T-helper 1 cell treated with Interleukin-12 subunit alpha and Interleukin-12 subunit beta and Interleukin-4 antibody, amounts not matched to agents 30 μg/mL and 1 μg/mL, for 36 hours (primary cell): ENCODE results near the gene ETHE1.

Source experiments
- H3K27ac Mint-ChIP-seq: one replicate; pipeline ENCODE4 v1.8.0; 2021; ENCODE audit warnings: mild to moderate bottlenecking, mixed read lengths
- H3K27me3 Mint-ChIP-seq: one replicate; pipeline ENCODE4 v1.8.0; 2021; ENCODE audit warnings: low read depth, mixed read lengths
- H3K36me3 Mint-ChIP-seq: one replicate; pipeline ENCODE4 v1.8.0; 2021; ENCODE audit warnings: low read depth, mixed read lengths
- H3K4me1 Mint-ChIP-seq: one replicate; pipeline ENCODE4 v1.8.0; 2021; ENCODE audit warnings: low read depth, mixed read lengths
- H3K4me3 Mint-ChIP-seq: one replicate; pipeline ENCODE4 v1.8.0; 2021; ENCODE audit warnings: mild to moderate bottlenecking, moderate library complexity, mixed read lengths
- H3K9me3 Mint-ChIP-seq: one replicate; pipeline ENCODE4 v1.8.0; 2021; ENCODE audit warnings: mixed read lengths

ETHE1 gene

DNA sequence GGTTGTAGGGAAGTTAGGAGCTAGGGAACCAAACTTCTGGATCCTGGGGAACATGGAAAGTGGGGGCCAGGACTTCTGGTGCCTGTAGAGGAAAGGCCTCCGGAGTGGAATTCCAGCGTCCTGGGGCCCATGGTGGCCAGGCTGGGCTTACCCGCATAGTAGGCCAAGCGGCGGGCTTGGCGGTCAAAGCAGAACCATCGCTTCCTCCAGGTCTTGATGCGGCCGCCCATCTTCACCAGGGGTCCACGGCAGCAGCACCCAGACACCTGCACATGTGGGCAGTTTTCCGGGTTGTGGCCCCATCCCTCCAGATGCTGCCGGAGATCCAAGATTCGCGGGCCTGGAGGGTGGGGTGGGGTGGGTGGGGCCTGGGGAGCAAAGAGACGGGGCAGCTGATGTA is 47.8 kb downstream of the ETHE1 start:
- H3K9me3 Mint-ChIP-seq, result no peaks in the 10 kb centered on the region
- peaks cover 7% of the 10 kb centered on the region for H3K36me3 Mint-ChIP-seq
- H3K27me3 Mint-ChIP-seq, result no peaks in the 10 kb centered on the region
- H3K27ac Mint-ChIP-seq, result no peak overlapping the region
- peaks cover 7% of the 10 kb centered on the region for H3K4me1 Mint-ChIP-seq
- H3K4me3 Mint-ChIP-seq, result no peak overlapping the region

DNA sequence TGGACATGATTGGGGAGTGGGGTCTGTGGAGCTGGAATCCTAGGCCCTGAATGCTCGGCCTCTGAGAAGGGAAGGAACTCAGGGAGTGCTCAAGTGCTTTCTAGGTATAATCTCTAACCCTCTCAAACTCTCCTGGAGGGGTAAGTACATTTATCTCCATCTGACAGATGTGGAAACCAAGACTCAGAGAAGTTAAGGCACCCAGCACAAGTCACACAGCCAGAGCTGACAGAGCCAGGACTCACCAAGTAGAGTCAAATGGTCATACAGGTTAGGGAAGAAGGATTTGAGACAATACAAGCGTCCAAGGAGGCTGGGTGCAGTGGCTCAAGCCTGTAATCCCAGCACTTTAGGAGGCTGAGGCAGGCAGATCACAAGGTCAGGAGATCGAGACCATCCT is 48.7 kb downstream of the ETHE1 start:
- Mint-ChIP-seq H3K4me1 (peaks cover 7% of the 10 kb centered on the region), H3K27ac (no peak overlapping the region), H3K9me3 (no peaks in the 10 kb centered on the region), H3K36me3 (peaks cover 9% of the 10 kb centered on the region), H3K27me3 (no peaks in the 10 kb centered on the region), H3K4me3 (no peak overlapping the region)

DNA sequence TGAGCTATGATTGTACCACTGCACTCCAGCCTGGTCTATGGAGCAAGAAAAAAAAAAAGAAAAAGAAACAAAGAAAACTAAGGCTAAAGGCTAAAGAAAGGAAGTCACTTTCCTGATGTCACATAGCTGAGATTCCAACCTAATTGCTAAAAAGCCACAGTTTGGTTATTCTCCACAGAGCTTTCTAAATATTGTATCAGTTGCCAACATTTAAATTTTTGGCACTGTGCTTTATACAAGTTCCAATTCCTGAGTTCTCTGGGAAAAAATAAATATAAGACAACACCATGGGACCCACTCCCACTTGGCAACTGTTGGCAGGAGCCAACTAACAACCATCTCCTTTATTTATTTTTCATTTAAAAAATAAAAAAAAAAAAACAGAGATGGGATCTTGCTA is 50.4 kb downstream of the ETHE1 start:
- no peaks in the 10 kb centered on the region for H3K9me3 Mint-ChIP-seq
- H3K27ac Mint-ChIP-seq, result no peak overlapping the region
- H3K4me3 Mint-ChIP-seq, result no peak overlapping the region
- H3K36me3 Mint-ChIP-seq, result peaks cover 9% of the 10 kb centered on the region
- H3K27me3 Mint-ChIP-seq, result no peaks in the 10 kb centered on the region
- peaks cover 7% of the 10 kb centered on the region for H3K4me1 Mint-ChIP-seq

DNA sequence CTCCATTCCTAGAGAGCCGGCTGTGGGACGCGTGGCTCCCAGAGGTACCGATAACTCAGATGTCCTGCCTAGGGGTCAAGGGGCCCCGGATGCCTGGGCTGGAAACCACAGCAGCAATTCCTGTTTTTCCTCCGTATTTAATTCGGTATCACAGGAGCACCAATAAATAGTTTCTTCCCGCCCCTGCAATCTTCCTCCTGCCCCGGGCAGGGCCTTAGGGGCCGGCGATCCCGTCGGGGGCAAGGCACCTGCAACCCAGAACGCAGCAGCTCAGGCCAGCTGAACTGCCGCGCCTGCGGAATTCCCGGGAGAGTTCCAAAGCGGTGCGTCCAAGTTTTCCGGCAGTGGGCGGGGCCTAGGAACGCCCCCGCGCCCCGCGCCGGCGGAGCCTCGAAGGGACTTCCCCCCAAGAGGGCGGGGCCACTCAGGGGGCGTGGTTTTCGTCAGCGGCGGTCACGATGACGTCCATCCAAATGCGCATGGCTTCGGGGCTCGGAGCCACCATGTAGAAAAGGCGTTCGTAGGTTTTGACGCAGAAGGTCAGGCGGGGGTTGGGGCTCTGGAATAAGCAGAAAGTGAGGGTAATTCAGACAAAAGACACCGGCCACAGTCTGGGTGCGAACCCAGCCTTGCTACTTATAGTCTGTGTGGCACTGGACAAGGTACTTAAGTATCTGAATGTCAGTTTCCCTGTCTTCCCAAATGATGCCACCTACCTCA is 51.9 kb downstream of the ETHE1 start:
- H3K4me1 Mint-ChIP-seq, result peaks cover 9% of the 10 kb centered on the region
- peaks cover 9% of the 10 kb centered on the region for H3K36me3 Mint-ChIP-seq
- H3K9me3 Mint-ChIP-seq, result no peaks in the 10 kb centered on the region
- H3K4me3 Mint-ChIP-seq, result peak overlapping the region; percentile 71
- H3K27me3 Mint-ChIP-seq, result no peaks in the 10 kb centered on the region
- peak overlapping the region; percentile 82 for H3K27ac Mint-ChIP-seq

DNA sequence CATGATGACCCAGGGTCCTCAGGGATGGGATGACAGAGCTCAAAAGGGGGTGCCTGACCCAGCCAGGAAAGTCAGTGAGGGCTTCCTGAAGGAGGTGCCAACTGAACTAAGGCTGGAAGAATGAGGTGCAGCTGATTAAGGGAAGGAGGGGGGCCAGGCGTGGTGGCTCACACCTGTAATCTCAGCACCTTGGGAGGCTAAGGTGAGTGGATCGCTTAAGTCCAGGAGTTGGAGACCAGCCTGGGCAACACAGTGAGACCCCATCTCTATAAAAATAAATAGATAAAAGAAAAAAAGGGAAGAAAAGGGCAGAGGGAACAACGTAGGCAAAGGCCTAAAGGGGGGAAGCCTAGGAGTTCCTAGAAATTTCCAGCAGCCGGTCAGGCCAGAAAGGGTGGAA is 52.5 kb downstream of the ETHE1 start:
- H3K9me3 Mint-ChIP-seq, result no peaks in the 10 kb centered on the region
- peak overlapping the region; percentile 28 for H3K4me3 Mint-ChIP-seq
- peaks cover 9% of the 10 kb centered on the region for H3K36me3 Mint-ChIP-seq
- no peaks in the 10 kb centered on the region for H3K27me3 Mint-ChIP-seq
- H3K4me1 Mint-ChIP-seq, result peaks cover 11% of the 10 kb centered on the region
- no peak overlapping the region for H3K27ac Mint-ChIP-seq

DNA sequence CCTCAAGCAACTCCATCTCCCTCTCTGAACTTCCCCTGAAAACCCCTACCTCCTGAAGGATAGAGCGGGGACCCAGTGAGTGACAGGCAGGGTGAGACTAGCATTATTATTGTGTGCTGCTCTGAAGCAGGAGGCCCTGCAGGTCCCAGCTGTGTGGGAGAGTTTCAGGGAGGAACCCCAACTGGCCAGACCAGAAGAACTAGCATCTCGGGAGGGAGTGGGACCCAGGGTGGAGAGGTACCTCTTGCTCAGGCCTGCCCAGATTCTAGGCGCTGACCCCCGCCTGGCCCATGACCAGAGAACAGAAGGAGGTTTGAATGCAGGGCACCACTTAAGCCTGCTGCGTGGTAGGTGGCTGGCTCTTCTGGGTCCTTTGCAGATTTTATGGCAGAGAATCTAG is 55.9 kb downstream of the ETHE1 start:
- H3K9me3 Mint-ChIP-seq, result no peaks in the 10 kb centered on the region
- H3K36me3 Mint-ChIP-seq, result peaks cover 5% of the 10 kb centered on the region
- H3K27ac Mint-ChIP-seq, result no peak overlapping the region
- H3K4me3 Mint-ChIP-seq, result no peak overlapping the region
- no peaks in the 10 kb centered on the region for H3K27me3 Mint-ChIP-seq
- H3K4me1 Mint-ChIP-seq, result peaks cover 26% of the 10 kb centered on the region

DNA sequence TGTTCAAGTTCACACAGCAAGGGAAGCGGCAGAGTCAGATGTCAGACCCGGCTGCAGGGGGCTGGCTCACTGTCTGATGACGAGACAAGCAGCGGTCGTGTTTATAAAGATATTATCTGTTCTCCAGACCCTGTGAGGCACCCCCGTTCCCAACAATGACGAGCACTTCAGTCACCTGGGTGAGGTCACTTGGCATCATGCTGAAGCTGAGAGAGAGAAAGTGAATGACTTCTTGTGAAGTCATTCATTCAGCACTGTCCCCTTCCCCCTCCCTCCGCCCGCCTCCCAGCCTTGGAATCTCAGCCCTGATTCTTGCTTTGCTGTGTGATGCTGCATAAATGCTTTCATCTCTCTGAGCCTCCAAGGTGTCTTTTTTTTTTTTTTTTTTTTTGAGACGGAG is 56.7 kb downstream of the ETHE1 start:
- peaks cover 20% of the 10 kb centered on the region for H3K4me1 Mint-ChIP-seq
- H3K36me3 Mint-ChIP-seq, result peaks cover 2% of the 10 kb centered on the region
- no peak overlapping the region for H3K4me3 Mint-ChIP-seq
- no peaks in the 10 kb centered on the region for H3K9me3 Mint-ChIP-seq
- H3K27me3 Mint-ChIP-seq, result no peaks in the 10 kb centered on the region
- peak overlapping the region; percentile 39 for H3K27ac Mint-ChIP-seq

DNA sequence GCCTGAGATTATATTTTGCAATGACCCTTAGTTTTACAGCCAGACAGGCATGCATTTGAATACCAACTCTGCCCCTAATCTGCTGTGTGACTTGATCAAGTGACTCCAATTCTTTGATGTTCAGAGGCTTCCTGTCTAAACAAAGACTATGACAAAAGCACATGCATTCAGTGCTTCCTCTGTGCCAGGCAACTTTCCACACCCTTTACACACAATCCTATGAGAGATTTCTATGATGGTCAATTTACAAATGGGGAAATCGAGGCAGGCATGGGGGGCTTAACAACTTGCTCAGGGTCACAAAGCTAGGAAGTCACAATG is 57.9 kb downstream of the ETHE1 start:
- H3K4me3 Mint-ChIP-seq, result no peak overlapping the region
- H3K27ac Mint-ChIP-seq, result peak overlapping the region; percentile 39
- H3K4me1 Mint-ChIP-seq, result peaks cover 24% of the 10 kb centered on the region
- H3K9me3 Mint-ChIP-seq, result no peaks in the 10 kb centered on the region
- H3K36me3 Mint-ChIP-seq, result peaks cover 2% of the 10 kb centered on the region
- H3K27me3 Mint-ChIP-seq, result no peaks in the 10 kb centered on the region

DNA sequence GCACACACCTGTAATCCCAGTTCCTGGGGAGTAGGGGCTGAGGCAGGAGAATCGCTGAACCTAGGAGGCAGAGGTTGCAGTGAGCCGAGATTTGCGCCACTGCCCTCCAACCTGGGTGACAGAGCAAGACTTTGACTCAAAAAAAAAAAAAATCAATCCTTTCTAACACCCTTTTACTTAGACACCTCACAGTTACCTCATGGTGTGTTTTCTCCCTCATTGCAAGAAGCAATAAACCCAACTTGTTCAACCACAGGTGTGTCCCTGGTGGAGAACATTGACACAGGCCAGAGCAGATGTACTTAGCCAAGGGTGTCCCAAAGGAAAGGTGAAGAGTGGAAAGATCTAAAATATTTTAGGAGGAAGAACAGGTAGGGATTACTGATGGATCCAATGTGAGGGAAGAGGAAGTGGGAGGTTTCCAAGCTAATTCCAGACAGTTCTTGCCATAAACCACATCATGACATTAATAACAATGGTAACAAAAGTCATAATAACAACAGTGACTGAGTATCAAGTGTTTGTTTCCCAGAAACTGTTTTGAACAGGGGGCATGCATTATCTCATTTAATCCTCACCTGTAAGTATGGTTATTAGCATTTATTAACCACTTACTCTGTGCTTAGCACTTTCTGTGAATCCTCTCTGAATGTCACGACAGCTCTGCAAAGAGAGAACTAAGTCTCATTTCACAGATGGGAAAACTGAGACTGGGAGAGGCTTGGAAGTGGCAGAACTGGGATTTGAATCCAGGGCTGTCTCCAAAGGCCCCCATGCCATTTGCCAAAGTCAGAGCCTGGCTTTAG is 58.4 kb downstream of the ETHE1 start:
- no peaks in the 10 kb centered on the region for H3K27me3 Mint-ChIP-seq
- H3K9me3 Mint-ChIP-seq, result no peaks in the 10 kb centered on the region
- peak overlapping the region; percentile 72 for H3K27ac Mint-ChIP-seq
- H3K36me3 Mint-ChIP-seq, result no peaks in the 10 kb centered on the region
- H3K4me3 Mint-ChIP-seq, result peak overlapping the region; percentile 10
- H3K4me1 Mint-ChIP-seq, result peaks cover 29% of the 10 kb centered on the region

DNA sequence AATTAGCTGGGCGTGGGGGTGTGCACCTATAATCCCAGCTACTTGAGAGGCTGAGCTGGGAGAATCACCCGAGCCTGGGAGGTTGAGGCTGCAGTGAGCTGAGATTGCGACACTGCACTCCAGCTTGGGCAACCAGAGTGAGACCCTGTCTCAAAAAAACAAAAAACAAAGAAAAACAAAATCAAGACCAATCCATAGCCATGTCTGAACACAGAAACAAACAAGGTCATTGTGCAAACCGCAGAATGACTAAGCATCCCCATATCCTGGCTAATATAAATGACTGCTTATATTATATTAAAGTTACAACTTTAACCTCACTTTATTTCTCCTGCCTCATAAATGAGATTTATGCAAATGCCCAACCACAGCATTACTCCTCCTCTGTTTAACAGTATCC is 59.3 kb downstream of the ETHE1 start:
- H3K4me3 Mint-ChIP-seq, result no peak overlapping the region
- peak overlapping the region; percentile 27 for H3K27ac Mint-ChIP-seq
- peaks cover 33% of the 10 kb centered on the region for H3K4me1 Mint-ChIP-seq
- no peaks in the 10 kb centered on the region for H3K36me3 Mint-ChIP-seq
- H3K27me3 Mint-ChIP-seq, result no peaks in the 10 kb centered on the region
- no peaks in the 10 kb centered on the region for H3K9me3 Mint-ChIP-seq

DNA sequence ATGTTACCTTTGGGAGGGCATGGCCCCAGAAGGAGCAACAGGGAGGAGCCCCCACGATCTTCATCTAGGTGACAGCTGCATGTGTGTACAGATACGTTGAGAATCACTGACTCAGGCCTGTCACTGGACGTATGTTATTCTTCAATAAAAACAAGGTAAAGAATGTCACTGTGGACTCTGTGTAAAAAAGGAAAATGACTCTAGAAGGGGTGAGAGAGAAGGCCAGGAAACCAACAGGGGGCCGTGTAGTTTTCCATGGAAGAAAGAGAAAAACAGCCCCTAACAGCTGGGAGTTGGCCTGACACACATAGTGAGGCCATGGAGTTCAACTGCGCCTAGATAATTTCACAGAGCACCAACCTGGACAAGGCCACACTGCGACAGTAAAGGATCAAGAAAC is 59.7 kb downstream of the ETHE1 start:
- Mint-ChIP-seq H3K4me3 (no peak overlapping the region), H3K27me3 (no peaks in the 10 kb centered on the region), H3K27ac (no peak overlapping the region), H3K9me3 (no peaks in the 10 kb centered on the region), H3K4me1 (peaks cover 33% of the 10 kb centered on the region), H3K36me3 (no peaks in the 10 kb centered on the region)

DNA sequence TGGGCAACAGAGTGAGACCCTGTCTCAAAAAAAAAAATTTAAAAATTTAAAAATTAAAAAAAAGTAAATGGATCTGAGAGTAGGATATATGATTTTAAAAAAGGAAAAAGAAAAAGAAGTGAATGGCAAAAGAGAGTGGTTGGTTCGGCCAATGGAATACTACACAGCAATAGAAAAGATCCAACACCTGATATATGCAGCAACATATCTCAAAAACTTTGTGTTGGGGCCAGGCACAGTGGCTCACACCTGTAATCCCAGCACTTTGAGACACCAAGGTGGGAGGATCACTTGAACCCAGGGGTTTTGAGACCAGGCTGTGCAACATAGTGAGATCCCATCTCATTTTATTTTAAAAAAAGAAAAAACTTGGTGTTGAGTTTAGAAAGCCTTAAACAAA is 60.2 kb downstream of the ETHE1 start:
- no peaks in the 10 kb centered on the region for H3K36me3 Mint-ChIP-seq
- no peaks in the 10 kb centered on the region for H3K27me3 Mint-ChIP-seq
- H3K4me3 Mint-ChIP-seq, result no peak overlapping the region
- H3K9me3 Mint-ChIP-seq, result no peaks in the 10 kb centered on the region
- peaks cover 33% of the 10 kb centered on the region for H3K4me1 Mint-ChIP-seq
- H3K27ac Mint-ChIP-seq, result no peak overlapping the region

DNA sequence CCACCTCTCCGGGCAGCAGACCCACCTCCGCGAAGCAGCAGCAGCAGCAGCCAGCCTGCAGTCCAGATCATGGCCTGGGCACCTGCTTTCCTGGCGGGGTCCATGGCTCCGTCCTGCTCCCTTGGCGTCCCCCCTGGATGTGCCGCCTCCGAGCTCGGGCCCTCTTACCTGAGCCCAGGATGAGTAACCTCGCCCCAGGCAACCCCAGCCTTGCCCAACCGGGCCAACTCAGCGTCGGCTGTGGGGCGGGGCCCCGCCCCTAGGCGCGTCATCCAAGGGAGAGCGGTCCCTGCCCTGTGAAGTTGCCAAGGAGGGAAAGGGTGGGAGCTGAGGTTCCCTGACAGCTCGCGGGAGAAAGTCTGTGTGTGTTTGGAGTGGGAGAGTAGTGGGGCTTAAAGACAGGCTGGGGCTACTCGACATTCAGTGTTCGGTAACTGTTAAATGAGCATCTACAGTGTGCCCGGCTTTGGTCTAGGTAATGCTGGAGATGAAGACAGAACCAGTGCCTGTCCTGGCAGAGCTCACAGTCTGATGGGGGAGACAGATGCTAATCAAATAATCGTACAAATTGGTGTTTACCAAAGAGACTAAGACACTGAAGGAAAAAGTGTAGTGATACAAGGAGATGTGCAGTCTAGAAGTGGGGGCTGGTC is 61.4 kb downstream of the ETHE1 start, which contains the start of gene LYPD3:
LYPD3 (minus strand) TSS at position 141 of the 653 bp plus-strand sequence; CDS start at position 104, 37 bp downstream.
- peak within 1 kb of the TSS; percentile 32 for H3K27ac Mint-ChIP-seq
- H3K27me3 Mint-ChIP-seq, result no peaks in the 10 kb centered on the region
- no peaks in the 10 kb centered on the region for H3K36me3 Mint-ChIP-seq
- peak within 1 kb of the TSS; percentile 95 for H3K4me3 Mint-ChIP-seq
- no peaks in the 10 kb centered on the region for H3K9me3 Mint-ChIP-seq
- peaks cover 34% of the 10 kb centered on the region for H3K4me1 Mint-ChIP-seq

DNA sequence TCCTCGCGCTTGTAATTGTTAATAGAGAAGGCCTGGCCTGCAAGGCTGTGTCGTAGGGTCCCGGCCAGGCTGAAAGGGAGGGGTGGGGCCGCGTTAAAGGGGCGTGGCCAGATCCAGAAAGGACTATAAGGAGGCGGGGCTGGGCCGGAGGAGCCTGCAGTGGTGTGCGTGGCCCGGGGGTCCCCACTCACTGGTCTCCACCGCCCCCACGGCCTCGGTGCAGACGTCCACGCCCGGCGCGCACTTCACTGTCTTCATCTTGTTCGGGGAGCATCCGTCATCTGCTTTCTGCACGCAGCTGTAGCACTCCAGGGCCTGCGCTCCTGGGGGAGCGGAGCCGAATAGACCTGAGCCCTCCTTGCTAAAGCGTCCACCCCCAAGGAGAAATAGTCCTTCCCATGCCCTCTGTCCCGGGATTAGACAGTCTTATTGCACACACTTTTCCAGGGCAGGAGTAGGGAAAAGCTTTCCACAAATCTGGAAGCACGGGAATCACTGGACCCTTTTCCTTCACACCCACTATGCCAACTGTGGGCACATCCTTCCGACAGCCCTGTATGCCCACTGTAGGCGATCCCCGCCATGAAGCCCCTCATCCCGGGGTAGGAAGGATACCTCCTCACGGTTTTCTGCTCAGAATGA is 62.7 kb downstream of the ETHE1 start:
- Mint-ChIP-seq H3K36me3 (no peaks in the 10 kb centered on the region), H3K4me3 (peak overlapping the region; percentile 95), H3K27ac (peak overlapping the region; percentile 98), H3K27me3 (peaks cover 4% of the 10 kb centered on the region), H3K9me3 (no peaks in the 10 kb centered on the region), H3K4me1 (peaks cover 31% of the 10 kb centered on the region)
